Fibroblast of skin of left biceps (primary cell): ENCODE measurements around the gene INTS1.
A peak's percentile ranks its signal among the peaks of the same experiment; 100 is the strongest.
"Not testable (repeated sequence)": the region's sequence is repeated elsewhere in the genome, so short reads cannot be mapped to it uniquely, and the experiment has no call there.

Source experiments
- DNase-seq, 2 experiments: peaks; one replicate each; pipeline ENCODE4 v3.0.0-alpha.2; 2013; ENCODE audit warnings: low read depth in 2 of 2

Gene INTS1

GRCh38 chr7:1460821-1461645 lies 43.2 kb downstream of the INTS1 start:
- DNase-seq, result no peak

- no peak for DNase-seq
These were observed 44.0 kb downstream of the INTS1 start for GRCh38 chr7:1459920-1460820.

- peak; percentile 97 for DNase-seq
These were observed 44.7 kb downstream of the INTS1 start for GRCh38 chr7:1459512-1459892.

GRCh38 chr7:1458683-1459511 lies 45.3 kb downstream of the INTS1 start, which contains the start of gene MICALL2:
TSS of gene MICALL2 (minus strand) at chr7:1459470. CDS start at chr7:1459326, 144 bp downstream.
- DNase-seq, result peak; percentile 44 to 45

- no peak for DNase-seq
These were observed 46.1 kb downstream of the INTS1 start for GRCh38 chr7:1457949-1458682.

DNA sequence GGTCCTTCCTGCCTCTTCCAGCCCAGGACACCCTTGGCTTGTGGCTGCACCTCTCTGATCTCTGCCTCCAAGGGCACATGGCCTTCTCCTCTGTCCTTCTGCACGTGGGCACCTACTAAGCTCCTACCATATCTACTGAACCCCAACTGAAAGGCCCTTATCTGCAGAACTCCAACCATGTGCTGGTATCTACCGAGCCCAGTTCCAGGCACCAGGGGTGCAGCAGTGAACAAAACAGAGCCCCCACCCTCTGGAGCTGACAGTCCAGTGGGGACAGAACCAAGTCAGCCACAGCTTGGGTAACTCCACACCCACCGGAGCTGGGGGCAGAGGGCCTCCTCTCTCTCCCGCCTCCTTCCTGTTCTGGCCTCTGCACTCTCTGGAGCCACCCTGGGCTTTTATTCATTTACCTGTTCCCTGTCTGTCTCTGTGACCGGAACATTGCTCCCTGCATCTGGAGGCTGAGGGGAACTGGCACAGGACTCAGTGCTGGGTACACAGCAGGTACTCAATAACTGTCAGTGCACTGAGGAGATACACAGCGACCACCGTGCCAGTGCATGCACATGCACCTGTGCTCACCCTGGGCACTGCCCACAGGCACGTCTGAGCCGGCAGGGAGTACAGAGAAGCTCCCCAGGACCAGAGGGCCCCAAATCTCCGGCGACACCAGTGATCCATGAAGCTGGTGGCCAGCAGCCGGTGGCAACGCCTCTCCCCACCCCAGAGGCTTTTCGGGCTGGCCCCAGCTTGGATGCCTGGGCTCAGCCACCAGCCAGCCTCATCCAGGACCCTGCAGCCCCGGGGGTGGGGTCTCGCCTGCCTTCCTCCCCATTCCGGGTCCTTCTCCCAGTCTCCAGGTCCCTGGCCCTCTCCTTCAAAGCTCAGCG lies 46.9 kb downstream of the INTS1 start:
- DNase-seq, result no peak

DNA sequence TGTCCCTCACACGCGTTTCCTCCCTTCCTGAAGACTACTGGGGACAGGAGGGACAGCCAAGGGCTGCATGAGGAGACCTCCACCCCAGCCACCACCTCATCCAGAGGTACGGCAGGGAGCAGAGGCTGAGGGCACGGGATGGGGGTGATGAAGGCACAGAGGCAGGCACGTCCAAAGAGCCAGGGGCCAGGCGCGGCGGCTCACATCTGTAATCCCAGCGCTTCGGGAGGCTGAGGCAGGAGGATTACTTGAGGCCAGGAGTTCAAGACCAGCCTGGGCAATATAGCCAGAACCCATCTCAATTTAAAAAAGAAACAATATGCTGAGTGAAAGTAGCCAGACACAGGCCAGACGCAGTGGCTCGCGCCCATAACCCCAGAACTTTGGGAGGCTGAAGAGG lies 48.2 kb downstream of the INTS1 start:
- DNase-seq, result no peak

- DNase-seq, result no peak
These were observed 48.8 kb downstream of the INTS1 start for GRCh38 chr7:1455241-1455939.

- no peak for DNase-seq
These were observed 49.6 kb downstream of the INTS1 start for GRCh38 chr7:1454542-1454941.

DNA sequence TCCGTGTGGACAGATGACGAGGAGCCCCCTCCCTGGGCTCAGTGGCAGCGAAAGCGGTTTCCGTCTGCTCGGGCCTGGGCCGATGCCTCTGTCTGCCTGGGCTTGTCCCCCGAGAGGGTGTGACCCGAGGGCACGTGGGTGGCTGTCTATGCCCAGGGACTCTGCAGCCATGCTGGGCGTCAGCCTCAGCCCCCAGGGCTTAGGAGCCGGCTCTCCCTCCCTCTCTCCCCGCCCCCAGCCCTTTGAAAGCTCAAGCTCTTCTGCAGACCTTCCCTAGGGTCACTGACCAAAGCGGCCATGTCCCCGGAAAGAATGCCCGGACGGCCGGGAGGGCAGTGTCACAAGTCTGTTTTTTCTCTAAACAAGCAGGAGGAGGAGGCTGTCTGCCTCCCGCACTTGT lies 52.0 kb downstream of the INTS1 start:
- no peak for DNase-seq

GRCh38 chr7:1450987-1451386 lies 53.2 kb downstream of the INTS1 start:
- DNase-seq, result no peak

- DNase-seq, result no peak
These were observed 53.8 kb downstream of the INTS1 start for GRCh38 chr7:1450431-1450830.

- DNase-seq, result no peak
These were observed 54.2 kb downstream of the INTS1 start for GRCh38 chr7:1449951-1450350.

DNA sequence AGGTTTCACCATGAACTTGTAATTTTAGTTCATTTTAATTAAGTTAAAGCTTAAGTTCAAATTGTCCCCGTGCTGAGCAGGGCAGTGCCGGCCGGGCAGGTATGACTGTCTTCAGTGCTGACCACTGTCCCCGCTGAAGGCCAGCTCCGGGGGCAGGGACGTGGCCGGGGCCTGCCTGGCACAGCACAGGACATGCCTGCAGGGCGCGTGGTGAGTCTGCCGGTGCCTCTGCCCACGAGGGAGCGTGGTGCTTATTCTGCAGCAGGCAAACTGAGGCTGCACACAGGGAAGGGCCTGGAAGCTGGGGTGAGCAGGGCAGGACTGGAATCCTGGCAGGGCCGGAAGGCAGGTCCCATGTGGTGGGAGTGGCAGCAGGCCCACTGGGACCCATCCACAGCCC lies 54.7 kb downstream of the INTS1 start:
- DNase-seq, result no peak

- DNase-seq, result no peak
These were observed 55.2 kb downstream of the INTS1 start for GRCh38 chr7:1448958-1449357.

GRCh38 chr7:1447551-1448244 lies 56.5 kb downstream of the INTS1 start:
- no peak for DNase-seq

GRCh38 chr7:1447112-1447511 lies 57.1 kb downstream of the INTS1 start:
- DNase-seq, result no peak

- no peak for DNase-seq
These were observed 57.6 kb downstream of the INTS1 start for GRCh38 chr7:1446620-1447032.

- DNase-seq, result not testable (repeated sequence)
These were observed 58.2 kb downstream of the INTS1 start for GRCh38 chr7:1446026-1446425.
